ENCODE results near the gene GASK1A. TPM values are rescaled to one million over a fixed set of nuclear protein-coding genes. Genes with fewer than 3 reads are reported as not detected.

The GASK1A gene
- total RNA-seq, 1 donor from 2014 or later: 0.09 TPM

DNA sequence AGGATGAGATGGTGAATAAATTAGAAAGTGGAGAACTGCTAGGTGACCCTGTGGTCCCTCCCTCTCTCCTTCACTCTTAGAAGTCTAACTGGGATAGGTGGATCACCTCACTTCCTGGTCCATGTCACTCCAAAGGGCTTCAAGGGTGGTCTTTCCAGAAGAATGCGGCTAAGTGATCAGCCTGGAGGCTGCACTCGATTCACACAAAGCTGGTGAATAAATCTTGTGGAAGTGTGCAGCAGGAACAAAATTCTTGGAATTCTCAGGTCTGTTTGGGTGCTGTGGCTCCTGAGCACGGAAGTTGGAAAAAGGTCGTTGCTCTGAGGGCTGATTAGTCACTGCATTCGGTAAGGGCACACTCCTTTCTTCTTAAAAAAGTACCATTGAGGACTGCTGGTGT is 46.3 kb downstream of the GASK1A start:
- FAIRE-seq: no peak
- H3K4me3 Mint-ChIP-seq (ENCODE audit: unreplicated experiment): no peak overlapping the region
- H3K9me3 ChIP-seq (ENCODE audit: insufficient read depth, low read depth, low read length): no peaks in the 10 kb centered on the region
- no peaks in the 10 kb centered on the region for H3K27me3 ChIP-seq (ENCODE audit: insufficient read depth, low read length)
- TF ChIP-seq EZH2 (IDR thresholded peaks at IDR 0.05; ENCODE audit: insufficient read depth, low read length): no peak
- TF ChIP-seq, protein P1, sequence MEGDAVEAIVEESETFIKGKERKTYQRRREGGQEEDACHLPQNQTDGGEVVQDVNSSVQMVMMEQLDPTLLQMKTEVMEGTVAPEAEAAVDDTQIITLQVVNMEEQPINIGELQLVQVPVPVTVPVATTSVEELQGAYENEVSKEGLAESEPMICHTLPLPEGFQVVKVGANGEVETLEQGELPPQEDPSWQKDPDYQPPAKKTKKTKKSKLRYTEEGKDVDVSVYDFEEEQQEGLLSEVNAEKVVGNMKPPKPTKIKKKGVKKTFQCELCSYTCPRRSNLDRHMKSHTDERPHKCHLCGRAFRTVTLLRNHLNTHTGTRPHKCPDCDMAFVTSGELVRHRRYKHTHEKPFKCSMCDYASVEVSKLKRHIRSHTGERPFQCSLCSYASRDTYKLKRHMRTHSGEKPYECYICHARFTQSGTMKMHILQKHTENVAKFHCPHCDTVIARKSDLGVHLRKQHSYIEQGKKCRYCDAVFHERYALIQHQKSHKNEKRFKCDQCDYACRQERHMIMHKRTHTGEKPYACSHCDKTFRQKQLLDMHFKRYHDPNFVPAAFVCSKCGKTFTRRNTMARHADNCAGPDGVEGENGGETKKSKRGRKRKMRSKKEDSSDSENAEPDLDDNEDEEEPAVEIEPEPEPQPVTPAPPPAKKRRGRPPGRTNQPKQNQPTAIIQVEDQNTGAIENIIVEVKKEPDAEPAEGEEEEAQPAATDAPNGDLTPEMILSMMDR (IDR thresholded peaks at IDR 0.05; ENCODE audit: insufficient read depth, low read depth, low read length): no peak
- no peaks in the 10 kb centered on the region for H3K27me3 Mint-ChIP-seq (ENCODE audit: low read depth, unreplicated experiment)
- H3K4me3 ChIP-seq (ENCODE audit: insufficient read depth, low read depth, low read length): no peak overlapping the region
- H3K4me1 ChIP-seq (ENCODE audit: insufficient read depth, low read length): no peaks in the 10 kb centered on the region
- H3K36me3 Mint-ChIP-seq (ENCODE audit: low read depth, unreplicated experiment): peaks cover 3% of the 10 kb centered on the region
- no peak overlapping the region for H3K27ac Mint-ChIP-seq (ENCODE audit: unreplicated experiment)
- H2AFZ ChIP-seq (ENCODE audit: low read depth, low read length): no peak overlapping the region
- H4K20me1 ChIP-seq (ENCODE audit: insufficient read depth, low read length): no peaks in the 10 kb centered on the region
- no peaks in the 10 kb centered on the region for H3K36me3 ChIP-seq (ENCODE audit: insufficient read depth, low read length)
- DNase-seq (ENCODE audit: low read depth): no peak
- no peak overlapping the region for H3K4me2 ChIP-seq (ENCODE audit: low read length)
- no peaks in the 10 kb centered on the region for H3K79me2 ChIP-seq (ENCODE audit: insufficient read depth, low read length)
- H3K9ac ChIP-seq (ENCODE audit: low read length): no peak overlapping the region
- peaks cover 6% of the 10 kb centered on the region for H3K4me1 Mint-ChIP-seq (ENCODE audit: low read depth, unreplicated experiment)
- H3K9me3 Mint-ChIP-seq (ENCODE audit: unreplicated experiment): peaks cover 8% of the 10 kb centered on the region
- no peak overlapping the region for H3K27ac ChIP-seq (ENCODE audit: low read depth, low read length)

DNA sequence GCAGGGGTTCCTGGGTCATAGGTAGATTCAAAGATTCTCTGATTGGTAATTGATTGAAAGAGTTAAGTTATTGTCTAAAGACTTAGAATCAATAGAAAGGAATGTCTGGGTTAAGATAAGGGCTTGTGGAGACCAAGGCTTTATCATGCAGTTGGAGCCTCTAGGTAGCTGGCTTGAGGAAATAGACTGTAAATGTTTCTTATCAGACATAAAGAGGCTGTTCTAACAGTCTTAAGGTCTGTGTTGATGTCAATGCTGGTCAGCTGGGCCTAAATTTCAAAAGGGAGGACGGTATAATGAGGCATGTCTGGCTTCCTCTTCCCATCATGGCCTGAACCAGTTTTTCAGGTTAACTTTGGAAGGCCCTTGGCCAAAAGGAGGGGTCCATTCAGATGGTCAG is 48.9 kb downstream of the GASK1A start:
- Histone ChIP-seq H4K20me1 (ENCODE audit: insufficient read depth, low read length) (no peaks in the 10 kb centered on the region), H3K27me3 (ENCODE audit: insufficient read depth, low read length) (no peaks in the 10 kb centered on the region), H2AFZ (ENCODE audit: low read depth, low read length) (no peak overlapping the region), H3K4me3 (ENCODE audit: insufficient read depth, low read depth, low read length) (no peak overlapping the region), H3K4me1 (ENCODE audit: insufficient read depth, low read length) (no peaks in the 10 kb centered on the region), H3K27ac (ENCODE audit: low read depth, low read length) (no peak overlapping the region), H3K79me2 (ENCODE audit: insufficient read depth, low read length) (no peaks in the 10 kb centered on the region), H3K36me3 (ENCODE audit: insufficient read depth, low read length) (no peaks in the 10 kb centered on the region), H3K9me3 (ENCODE audit: insufficient read depth, low read depth, low read length) (no peaks in the 10 kb centered on the region), H3K4me2 (ENCODE audit: low read length) (no peak overlapping the region), H3K9ac (ENCODE audit: low read length) (no peak overlapping the region)
- FAIRE-seq (no peak), DNase-seq (ENCODE audit: low read depth) (no peak)
- H3K27me3 Mint-ChIP-seq (ENCODE audit: low read depth, unreplicated experiment): peaks cover 3% of the 10 kb centered on the region
- peaks cover 6% of the 10 kb centered on the region for H3K4me1 Mint-ChIP-seq (ENCODE audit: low read depth, unreplicated experiment)
- H3K4me3 Mint-ChIP-seq (ENCODE audit: unreplicated experiment): no peak overlapping the region
- TF ChIP-seq EZH2 (IDR thresholded peaks at IDR 0.05; ENCODE audit: insufficient read depth, low read length): no peak
- TF ChIP-seq, protein P1 (IDR thresholded peaks at IDR 0.05; ENCODE audit: insufficient read depth, low read depth, low read length): no peak
- peaks cover 4% of the 10 kb centered on the region for H3K9me3 Mint-ChIP-seq (ENCODE audit: unreplicated experiment)
- no peak overlapping the region for H3K27ac Mint-ChIP-seq (ENCODE audit: unreplicated experiment)
- H3K36me3 Mint-ChIP-seq (ENCODE audit: low read depth, unreplicated experiment): no peaks in the 10 kb centered on the region

DNA sequence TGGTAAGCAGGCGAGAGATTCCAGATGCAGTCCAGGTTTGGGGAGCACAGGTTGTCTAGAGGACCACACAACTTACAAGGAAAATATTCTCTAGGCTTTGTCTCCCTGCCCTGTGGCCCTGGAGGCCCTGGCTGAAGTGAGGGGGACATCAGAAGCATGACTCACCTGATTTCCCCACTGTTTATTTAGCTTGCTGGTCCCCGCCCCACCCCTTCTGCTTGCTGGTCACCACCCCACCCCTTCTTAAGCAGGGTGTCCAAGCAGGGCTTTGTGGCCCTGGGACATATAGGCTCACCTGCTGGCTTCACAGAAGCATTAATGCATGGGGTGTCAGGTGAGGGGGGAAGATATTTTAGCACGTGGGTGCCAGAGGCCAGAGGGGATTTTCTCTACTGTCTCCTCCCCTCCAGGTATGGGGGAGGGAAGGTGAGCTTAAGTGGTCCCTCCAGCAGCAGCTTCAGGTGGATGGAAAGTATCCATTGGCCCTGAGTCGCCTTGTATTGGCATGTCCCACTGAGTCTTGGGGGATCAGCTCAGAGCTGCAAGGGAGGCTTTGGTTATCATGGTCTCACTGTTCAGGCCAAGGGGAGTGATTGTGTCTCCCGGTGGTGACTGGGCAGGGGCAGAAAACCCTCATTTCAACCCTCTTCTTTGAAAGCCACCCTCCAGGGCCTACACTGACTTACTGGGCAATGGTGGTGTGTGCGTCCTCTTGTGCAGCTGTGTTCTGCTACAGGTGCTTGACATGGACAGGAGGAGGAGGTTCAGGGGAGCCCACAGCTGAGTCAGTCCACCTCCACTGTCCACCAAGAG is 49.8 kb downstream of the GASK1A start:
- no peak overlapping the region for H3K27ac Mint-ChIP-seq (ENCODE audit: unreplicated experiment)
- no peak overlapping the region for H3K4me3 Mint-ChIP-seq (ENCODE audit: unreplicated experiment)
- Histone ChIP-seq H3K9me3 (ENCODE audit: insufficient read depth, low read depth, low read length) (no peaks in the 10 kb centered on the region), H3K27ac (ENCODE audit: low read depth, low read length) (no peak overlapping the region), H4K20me1 (ENCODE audit: insufficient read depth, low read length) (no peaks in the 10 kb centered on the region), H3K4me2 (ENCODE audit: low read length) (no peak overlapping the region), H3K9ac (ENCODE audit: low read length) (no peak overlapping the region), H3K4me3 (ENCODE audit: insufficient read depth, low read depth, low read length) (no peak overlapping the region), H3K79me2 (ENCODE audit: insufficient read depth, low read length) (no peaks in the 10 kb centered on the region), H3K27me3 (ENCODE audit: insufficient read depth, low read length) (no peaks in the 10 kb centered on the region), H3K36me3 (ENCODE audit: insufficient read depth, low read length) (no peaks in the 10 kb centered on the region), H2AFZ (ENCODE audit: low read depth, low read length) (no peak overlapping the region), H3K4me1 (ENCODE audit: insufficient read depth, low read length) (no peaks in the 10 kb centered on the region)
- H3K9me3 Mint-ChIP-seq (ENCODE audit: unreplicated experiment): peaks cover 4% of the 10 kb centered on the region
- TF ChIP-seq, protein P1 (IDR thresholded peaks at IDR 0.05; ENCODE audit: insufficient read depth, low read depth, low read length): no peak
- no peak for TF ChIP-seq EZH2 (IDR thresholded peaks at IDR 0.05; ENCODE audit: insufficient read depth, low read length)
- no peaks in the 10 kb centered on the region for H3K36me3 Mint-ChIP-seq (ENCODE audit: low read depth, unreplicated experiment)
- FAIRE-seq: no peak
- peaks cover 3% of the 10 kb centered on the region for H3K27me3 Mint-ChIP-seq (ENCODE audit: low read depth, unreplicated experiment)
- peaks cover 4% of the 10 kb centered on the region for H3K4me1 Mint-ChIP-seq (ENCODE audit: low read depth, unreplicated experiment)
- no peak for DNase-seq (ENCODE audit: low read depth)

Measured in astrocyte (in vitro differentiated cells and primary cell).